Measurements from ENCODE around the gene AFG1L. TPM values are rescaled to one million over a fixed set of nuclear protein-coding genes. Genes with fewer than 3 reads are reported as not detected.

Gene AFG1L
- total RNA-seq, 3 donors from 2014 or later (not counting 1 experiment from before 2014, with no cell fraction given), result 4.8 to 9.2 (median 5.2) TPM

DNA sequence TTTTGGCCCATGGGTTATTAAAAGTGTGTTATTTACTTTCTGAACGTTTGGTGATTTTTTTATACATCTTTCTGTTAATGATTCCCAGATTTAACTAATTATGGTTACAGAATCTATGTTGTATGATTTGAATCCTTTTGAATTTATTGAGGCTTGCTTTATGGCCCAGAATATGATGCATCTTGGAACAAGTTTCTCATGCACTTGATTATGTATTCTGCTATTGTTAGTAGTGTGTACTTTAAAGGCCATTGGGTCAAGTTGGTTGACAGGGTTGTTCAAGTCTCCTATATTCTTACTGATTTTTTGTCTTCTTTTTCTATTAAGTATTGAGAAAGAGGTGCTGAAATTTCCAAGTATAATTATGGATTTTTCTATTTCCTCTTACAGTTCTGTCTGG, 160.8 kb downstream of the AFG1L start:
- ATAC-seq (no peak), DNase-seq (no peak)
- no CpG with 5 or more reads among the region's 1 CpG for WGBS (ENCODE audit: insufficient coverage)
- intact Hi-C loops (cut with micrococcal nuclease), result no loop called here
- Histone ChIP-seq H3K9me3 (ENCODE audit: control insufficient read depth, insufficient read depth, low read length) (no peaks in the 10 kb centered on the region), H3K27ac (ENCODE audit: low read length) (no peak overlapping the region), H3K27me3 (ENCODE audit: control insufficient read depth, insufficient read depth, low read length) (no peaks in the 10 kb centered on the region), H3K36me3 (ENCODE audit: control insufficient read depth, insufficient read depth, low read length) (no peaks in the 10 kb centered on the region), H3K4me3 (ENCODE audit: low read length) (no peak overlapping the region), H3K4me1 (ENCODE audit: control insufficient read depth, insufficient read depth, low read length) (no peaks in the 10 kb centered on the region)
- Mint-ChIP-seq H3K27ac (no peak overlapping the region), H3K4me3 (no peak overlapping the region), H3K27me3 (ENCODE audit: low read depth in 2 of 2) (no peaks in the 10 kb centered on the region), H3K4me1 (peaks cover 8 to 9% of the 10 kb centered on the region in 2 donors), H3K9me3 (no peaks in the 10 kb centered on the region), H3K36me3 (no peaks in the 10 kb centered on the region)
- TF ChIP-seq, protein P1, sequence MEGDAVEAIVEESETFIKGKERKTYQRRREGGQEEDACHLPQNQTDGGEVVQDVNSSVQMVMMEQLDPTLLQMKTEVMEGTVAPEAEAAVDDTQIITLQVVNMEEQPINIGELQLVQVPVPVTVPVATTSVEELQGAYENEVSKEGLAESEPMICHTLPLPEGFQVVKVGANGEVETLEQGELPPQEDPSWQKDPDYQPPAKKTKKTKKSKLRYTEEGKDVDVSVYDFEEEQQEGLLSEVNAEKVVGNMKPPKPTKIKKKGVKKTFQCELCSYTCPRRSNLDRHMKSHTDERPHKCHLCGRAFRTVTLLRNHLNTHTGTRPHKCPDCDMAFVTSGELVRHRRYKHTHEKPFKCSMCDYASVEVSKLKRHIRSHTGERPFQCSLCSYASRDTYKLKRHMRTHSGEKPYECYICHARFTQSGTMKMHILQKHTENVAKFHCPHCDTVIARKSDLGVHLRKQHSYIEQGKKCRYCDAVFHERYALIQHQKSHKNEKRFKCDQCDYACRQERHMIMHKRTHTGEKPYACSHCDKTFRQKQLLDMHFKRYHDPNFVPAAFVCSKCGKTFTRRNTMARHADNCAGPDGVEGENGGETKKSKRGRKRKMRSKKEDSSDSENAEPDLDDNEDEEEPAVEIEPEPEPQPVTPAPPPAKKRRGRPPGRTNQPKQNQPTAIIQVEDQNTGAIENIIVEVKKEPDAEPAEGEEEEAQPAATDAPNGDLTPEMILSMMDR (IDR thresholded peaks at IDR 0.05), result no peak

DNA sequence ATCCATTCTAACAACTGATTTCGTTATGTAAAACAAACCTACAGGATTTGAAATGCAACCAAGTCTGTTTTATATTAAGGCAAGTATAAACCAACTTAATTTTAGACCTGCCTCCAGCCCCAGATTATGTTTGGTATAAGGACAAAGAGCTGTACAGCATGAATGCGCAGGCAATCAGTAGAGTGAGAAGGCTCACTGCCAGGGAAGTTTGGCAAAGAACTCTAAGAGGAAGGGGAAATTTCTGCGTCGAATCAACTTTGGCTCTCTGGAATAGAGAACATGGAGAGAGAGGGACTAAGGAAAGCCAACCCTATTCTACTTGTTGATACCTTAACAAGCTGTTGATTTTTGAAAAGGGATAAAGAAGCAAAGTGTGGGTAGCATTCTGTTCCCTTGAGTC, 168.9 kb downstream of the AFG1L start:
- DNase-seq (no peak), ATAC-seq (no peak)
- Histone ChIP-seq H3K4me1 (ENCODE audit: control insufficient read depth, insufficient read depth, low read length) (no peaks in the 10 kb centered on the region), H3K27me3 (ENCODE audit: control insufficient read depth, insufficient read depth, low read length) (no peaks in the 10 kb centered on the region), H3K9me3 (ENCODE audit: control insufficient read depth, insufficient read depth, low read length) (no peaks in the 10 kb centered on the region), H3K27ac (ENCODE audit: low read length) (no peak overlapping the region), H3K4me3 (ENCODE audit: low read length) (no peak overlapping the region), H3K36me3 (ENCODE audit: control insufficient read depth, insufficient read depth, low read length) (no peaks in the 10 kb centered on the region)
- H3K36me3 Mint-ChIP-seq, result no peaks in the 10 kb centered on the region
- 78% methylated on average over 3 of the region's 4 CpGs for WGBS (ENCODE audit: insufficient coverage)
- intact Hi-C loops (cut with micrococcal nuclease), result no loop called here
- TF ChIP-seq, protein P1 (IDR thresholded peaks at IDR 0.05), result no peak
- H3K4me3 Mint-ChIP-seq, result no peak overlapping the region
- no peaks in the 10 kb centered on the region for H3K9me3 Mint-ChIP-seq
- peaks cover 0 to 5% of the 10 kb centered on the region in 2 donors for H3K27me3 Mint-ChIP-seq (ENCODE audit: low read depth in 2 of 2)
- H3K27ac Mint-ChIP-seq, result no peak overlapping the region
- no peaks in the 10 kb centered on the region for H3K4me1 Mint-ChIP-seq

DNA sequence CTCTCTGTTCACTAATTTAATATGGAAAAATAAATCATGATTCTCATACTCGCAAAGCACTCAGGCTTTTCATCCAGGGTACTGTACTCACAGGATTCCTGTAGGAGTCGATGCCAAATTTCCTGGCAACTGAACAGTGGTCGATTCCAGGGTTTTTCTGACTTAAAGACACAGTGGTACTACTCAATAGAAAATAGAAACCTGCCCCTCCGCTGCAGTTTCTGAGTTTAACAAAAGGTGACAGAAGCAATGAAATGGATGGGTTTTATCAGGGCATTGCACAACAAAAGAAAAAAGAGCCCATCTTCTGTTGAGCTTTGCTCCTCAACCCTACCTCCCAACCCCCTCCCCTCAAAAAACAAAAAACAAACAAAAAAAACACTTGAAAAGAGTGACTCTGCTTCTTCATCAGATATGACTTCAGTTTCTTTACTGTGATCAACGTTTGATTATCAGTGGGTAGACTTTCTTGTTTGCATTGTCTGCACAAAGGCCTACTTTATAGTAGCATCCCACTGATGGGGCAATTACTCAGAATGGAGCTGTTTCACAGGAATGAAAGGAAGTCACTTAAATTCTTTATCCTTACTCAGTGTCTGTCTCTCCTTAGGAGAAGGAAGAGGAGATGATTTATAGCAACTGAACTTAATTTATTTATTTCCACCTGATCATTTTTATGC, 169.7 kb downstream of the AFG1L start:
- Mint-ChIP-seq H3K27me3 (ENCODE audit: low read depth in 2 of 2) (peaks cover 0 to 13% of the 10 kb centered on the region in 2 donors), H3K36me3 (no peaks in the 10 kb centered on the region), H3K4me1 (no peaks in the 10 kb centered on the region), H3K27ac (no peak overlapping the region), H3K4me3 (no peak overlapping the region), H3K9me3 (no peaks in the 10 kb centered on the region)
- TF ChIP-seq, protein P1 (IDR thresholded peaks at IDR 0.05), result no peak
- no peaks in the 10 kb centered on the region for H3K4me1 ChIP-seq (ENCODE audit: control insufficient read depth, insufficient read depth, low read length)
- ATAC-seq, result no peak
- no peak overlapping the region for H3K27ac ChIP-seq (ENCODE audit: low read length)
- no peaks in the 10 kb centered on the region for H3K27me3 ChIP-seq (ENCODE audit: control insufficient read depth, insufficient read depth, low read length)
- no peaks in the 10 kb centered on the region for H3K9me3 ChIP-seq (ENCODE audit: control insufficient read depth, insufficient read depth, low read length)
- no peaks in the 10 kb centered on the region for H3K36me3 ChIP-seq (ENCODE audit: control insufficient read depth, insufficient read depth, low read length)
- intact Hi-C loops (cut with micrococcal nuclease), result no loop called here
- no peak overlapping the region for H3K4me3 ChIP-seq (ENCODE audit: low read length)
- 80% methylated on average over 5 of the region's 5 CpGs for WGBS (ENCODE audit: insufficient coverage)
- DNase-seq, result no peak

GRCh38 chr6:108465098-108465495, 170.2 kb downstream of the AFG1L start:
- H3K4me1 ChIP-seq (ENCODE audit: control insufficient read depth, insufficient read depth, low read length), result no peaks in the 10 kb centered on the region
- H3K9me3 ChIP-seq (ENCODE audit: control insufficient read depth, insufficient read depth, low read length), result no peaks in the 10 kb centered on the region
- 100% methylated on average over 1 of the region's 2 CpGs for WGBS (ENCODE audit: insufficient coverage)
- Mint-ChIP-seq H3K36me3 (no peaks in the 10 kb centered on the region), H3K9me3 (no peaks in the 10 kb centered on the region), H3K27ac (no peak overlapping the region), H3K4me3 (no peak overlapping the region), H3K4me1 (no peaks in the 10 kb centered on the region), H3K27me3 (ENCODE audit: low read depth in 2 of 2) (peaks cover 0 to 14% of the 10 kb centered on the region in 2 donors)
- ATAC-seq, result no peak
- H3K4me3 ChIP-seq (ENCODE audit: low read length), result no peak overlapping the region
- TF ChIP-seq, protein P1 (IDR thresholded peaks at IDR 0.05), result no peak
- no peaks in the 10 kb centered on the region for H3K36me3 ChIP-seq (ENCODE audit: control insufficient read depth, insufficient read depth, low read length)
- H3K27ac ChIP-seq (ENCODE audit: low read length), result no peak overlapping the region
- no peaks in the 10 kb centered on the region for H3K27me3 ChIP-seq (ENCODE audit: control insufficient read depth, insufficient read depth, low read length)
- no peak for DNase-seq
- intact Hi-C loops (cut with micrococcal nuclease), result no loop called here
